NB4 (cell line): ENCODE measurements around the gene CCDC13.

Experiments
- CTCF ChIP-seq: IDR thresholded peaks from one replicate; pipeline ENCODE4 v1.5.1; 2012; ENCODE audit warnings: low read depth, low read length
- MYC ChIP-seq: IDR thresholded peaks from 2 replicates; pipeline ENCODE4 v1.6.1; 2011; ENCODE audit warnings: low read depth, low read length
- POLR2A ChIP-seq: IDR thresholded peaks from 2 replicates; pipeline ENCODE4 v1.6.1; 2011; ENCODE audit warnings: mild to moderate bottlenecking; ENCODE audit not compliant: insufficient read length; ENCODE audit errors: extremely low read depth

GRCh38 chr3:42780892-42781700 lies 8.0 kb upstream of the CCDC13 start:
- TF ChIP-seq POLR2A (no peak), CTCF (peak; percentile 60), MYC (no peak)
